GM23338 (cell line): Measurements from ENCODE around the gene CTDP1. TPM values are rescaled to one million over a fixed set of nuclear protein-coding genes. Genes with fewer than 3 reads are reported as not detected.
A peak's percentile ranks its signal among the peaks of the same experiment; 100 is the strongest.

ENCODE experiments used
- ATAC-seq: fragments of 200-7000 bp; cut with Tn5 transposase; 3 replicates; pipeline ENCODE4 v1.9.1; 2020
- DNase-seq: peaks from one replicate; pipeline ENCODE4 v3.0.0-alpha.2; 2015; ENCODE audit warnings: low spot score
- H2AFZ ChIP-seq: fragments of 200-600 bp; sonication (generic); 2 replicates; pipeline ENCODE4 v1.8.0; 2016; ENCODE audit warnings: antibody characterized with exemption, mild to moderate bottlenecking, moderate library complexity
- H3F3A ChIP-seq: fragments of 200-600 bp; sonication (generic); replicated peaks from 2 replicates; pipeline ENCODE4 v1.8.0; 2017; ENCODE audit warnings: antibody characterized with exemption, mixed run types, low read depth
- H3K27ac ChIP-seq: fragments of 200-600 bp; sonication (generic); 2 replicates; pipeline ENCODE4 v1.6.1; 2016; ENCODE audit warnings: low read depth
- H3K27me3 ChIP-seq: fragments of 200-600 bp; sonication (generic); 2 replicates; pipeline ENCODE4 v1.8.0; 2016; ENCODE audit warnings: mild to moderate bottlenecking, mixed run types, moderate library complexity; ENCODE audit not compliant: insufficient read depth
- H3K36me3 ChIP-seq: fragments of 200-600 bp; sonication (generic); 2 replicates; pipeline ENCODE4 v1.8.0; 2016; ENCODE audit warnings: mild to moderate bottlenecking; ENCODE audit not compliant: insufficient read depth
- H3K4me1 ChIP-seq: fragments of 200-600 bp; sonication (generic); 2 replicates; pipeline ENCODE4 v1.8.0; 2016; ENCODE audit warnings: mild to moderate bottlenecking, moderate library complexity; ENCODE audit not compliant: insufficient read depth
- H3K4me2 ChIP-seq: fragments of 200-600 bp; sonication (generic); 2 replicates; pipeline ENCODE4 v1.7.1; 2017; ENCODE audit warnings: mixed run types
- H3K4me3 ChIP-seq: fragments of 200-600 bp; sonication (generic); 2 replicates; pipeline ENCODE4 v1.6.1; 2016; ENCODE audit warnings: mixed run types
- H3K79me2 ChIP-seq: fragments of 200-600 bp; sonication (generic); replicated peaks from 2 replicates; pipeline ENCODE4 v1.8.0; 2017; ENCODE audit warnings: mild to moderate bottlenecking; ENCODE audit not compliant: insufficient read depth
- H3K9me2 ChIP-seq: fragments of 200-600 bp; sonication (generic); 2 replicates; pipeline ENCODE4 v1.8.0; 2017; ENCODE audit not compliant: insufficient read depth
- H4K20me1 ChIP-seq: fragments of 200-600 bp; sonication (generic); replicated peaks from 2 replicates; pipeline ENCODE4 v1.8.0; 2017; ENCODE audit warnings: mild to moderate bottlenecking; ENCODE audit not compliant: insufficient read depth
- H3K27ac Mint-ChIP-seq: 2 replicates; pipeline ENCODE4 v1.8.0; 2020; ENCODE audit warnings: inconsistent platforms, mild to moderate bottlenecking, moderate library complexity, mixed read lengths
- H3K27me3 Mint-ChIP-seq: 3 replicates; pipeline ENCODE4 v1.8.0; 2022; ENCODE audit warnings: low read depth, mild to moderate bottlenecking, moderate library complexity, mixed read lengths, inconsistent platforms; ENCODE audit not compliant: insufficient read depth, poor library complexity
- H3K36me3 Mint-ChIP-seq: 3 replicates; pipeline ENCODE4 v1.8.0; 2021; ENCODE audit warnings: low read depth, mild to moderate bottlenecking, inconsistent platforms, moderate library complexity, mixed read lengths
- H3K4me1 Mint-ChIP-seq: 3 replicates; pipeline ENCODE4 v1.8.0; 2020; ENCODE audit warnings: mild to moderate bottlenecking, inconsistent platforms, mixed read lengths
- H3K4me3 Mint-ChIP-seq: 3 replicates; pipeline ENCODE4 v1.8.0; 2021; ENCODE audit warnings: moderate library complexity, mild to moderate bottlenecking, inconsistent platforms, mixed read lengths
- H3K9me3 Mint-ChIP-seq: 3 replicates; pipeline ENCODE4 v1.8.0; 2020; ENCODE audit warnings: moderate library complexity, mild to moderate bottlenecking, inconsistent platforms, mixed read lengths
- CTCF ChIP-seq, 2 experiments: fragments of 200-600 bp in 1 of 2; sonication (generic) in 1 of 2; conservative IDR thresholded peaks; 2 replicates each; pipeline versions ENCODE4 v1.5.1 to v1.6.1; 2016 to 2017; ENCODE audit warnings: antibody characterized with exemption in 2 of 2, low read depth in 2 of 2, mild to moderate bottlenecking in 2 of 2, moderate library complexity in 1 of 2
- EZH2 ChIP-seq: fragments of 200-600 bp; sonication (generic); IDR thresholded peaks from one replicate; pipeline ENCODE4 v1.8.0; 2017; ENCODE audit warnings: antibody characterized with exemption, mild to moderate bottlenecking, low read depth; ENCODE audit not compliant: unreplicated experiment
- EZH2phosphoT487 ChIP-seq: fragments of 200-600 bp; sonication (generic); IDR thresholded peaks from one replicate; pipeline ENCODE4 v1.8.1; 2018; ENCODE audit warnings: antibody characterized with exemption; ENCODE audit not compliant: unreplicated experiment
- JUNB ChIP-seq: IDR thresholded peaks from one replicate; pipeline ENCODE4 v1.6.1; 2016; ENCODE audit warnings: antibody characterized with exemption; ENCODE audit not compliant: unreplicated experiment
- NANOG ChIP-seq: IDR thresholded peaks from 2 replicates; pipeline ENCODE4 v1.6.1; 2016; ENCODE audit warnings: antibody characterized with exemption, borderline replicate concordance
- POLR2AphosphoS5 ChIP-seq: IDR thresholded peaks from 2 replicates; pipeline ENCODE4 v1.6.1; 2016; ENCODE audit warnings: antibody characterized with exemption, low read depth
- STAT1 ChIP-seq: IDR thresholded peaks from one replicate; pipeline ENCODE4 v1.6.1; 2016; ENCODE audit warnings: antibody characterized with exemption; ENCODE audit not compliant: unreplicated experiment
- ZNF114 ChIP-seq: fragments of 250-450 bp; sonication (Bioruptor Pico); IDR thresholded peaks from 2 replicates; pipeline ENCODE4 v1.5.0; 2020; ENCODE audit warnings: mild to moderate bottlenecking, moderate library complexity
- ZNF331 ChIP-seq: fragments of 250-450 bp; sonication (Bioruptor Pico); IDR thresholded peaks from 2 replicates; pipeline ENCODE4 v1.5.0; 2020; ENCODE audit warnings: low read depth, mild to moderate bottlenecking, moderate library complexity
- polyA plus RNA-seq: library from polyadenylated mRNA; unstranded; fragments of >200 nt; fragmentation: Nextera tagmentation; extraction: Ambion mirVana; gene quantifications from 2 replicates; pipeline ENCODE4 v1.2.1, GENCODE V29; 2016
- total RNA-seq: library from RNA; depleted of rRNA; stranded (reverse); fragments of >200 nt; shearing (Covaris generic); gene quantifications from 2 replicates; pipeline ENCODE4 v1.2.3, GENCODE V29; 2014
- TF ChIP-seq, protein P1 (sequence below): IDR thresholded peaks from 2 replicates; pipeline ENCODE4 v1.6.1; 2016; ENCODE audit warnings: antibody characterized with exemption
- TF ChIP-seq, protein P2 (sequence below): IDR thresholded peaks from one replicate; pipeline ENCODE4 v1.6.1; 2018; ENCODE audit warnings: antibody characterized with exemption; ENCODE audit not compliant: unreplicated experiment

The CTDP1 gene
- total and polyA plus RNA-seq, 2 experiments from 2014 or later, result 9.4 to 51.6 TPM

DNA sequence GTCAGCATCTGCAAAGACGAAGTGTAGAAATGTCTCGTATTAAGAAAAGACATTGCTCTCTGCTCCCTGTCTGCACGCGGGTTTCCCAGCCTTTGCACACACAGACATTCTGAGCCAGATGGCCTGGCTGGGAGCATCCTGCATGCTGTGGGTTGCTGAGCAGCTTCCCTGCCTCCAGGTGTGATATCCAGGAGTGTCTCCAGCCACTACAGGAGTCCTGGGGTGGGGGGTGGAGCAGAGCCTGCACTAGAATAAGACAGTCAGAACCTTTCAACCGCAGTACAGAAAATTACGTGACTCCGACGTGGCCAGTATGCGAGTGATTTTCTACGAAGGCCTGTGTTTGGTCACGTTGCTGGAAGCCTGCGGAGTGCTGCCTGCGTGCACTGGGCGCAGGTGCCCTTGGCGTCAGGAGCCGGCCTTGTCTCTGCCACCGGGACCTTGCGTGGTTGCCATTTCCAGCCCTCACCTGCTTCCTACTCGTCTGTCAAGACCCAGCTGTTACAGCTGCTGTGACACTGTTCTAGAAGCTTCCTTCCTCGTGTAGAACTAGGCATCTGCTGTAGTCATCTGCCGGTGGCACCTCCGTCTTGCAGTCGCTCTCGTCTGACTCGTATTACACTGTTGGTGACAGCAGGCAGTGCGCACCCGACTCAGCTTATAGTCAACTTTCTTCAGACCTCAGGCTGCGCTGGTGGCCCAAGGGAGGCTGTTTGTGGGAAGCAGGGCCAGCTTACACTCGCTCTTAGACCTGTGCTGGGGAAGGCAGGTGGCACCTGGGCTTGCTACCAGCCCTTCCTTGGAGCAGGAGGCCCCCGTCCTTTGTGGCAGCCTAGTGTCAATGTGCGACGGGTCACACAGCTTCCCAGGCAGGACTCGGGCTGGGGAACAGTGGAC is 11.2 kb downstream of the CTDP1 start:
- Histone ChIP-seq H4K20me1 (peaks cover 28% of the 10 kb centered on the region), H3K79me2 (peaks cover 64% of the 10 kb centered on the region), H3K9me2 (no peaks in the 10 kb centered on the region), H3K27ac (no peak overlapping the region), H2AFZ (no peak overlapping the region), H3F3A (no peaks in the 10 kb centered on the region), H3K27me3 (no peaks in the 10 kb centered on the region), H3K4me2 (no peak overlapping the region), H3K4me3 (no peak overlapping the region), H3K36me3 (no peaks in the 10 kb centered on the region), H3K4me1 (no peaks in the 10 kb centered on the region; the same call in 1 of the 2 replicates)
- DNase-seq (peak; percentile 29), ATAC-seq (peak; percentile 32)
- H3K4me3 Mint-ChIP-seq, result no peak overlapping the region
- TF ChIP-seq POLR2AphosphoS5 (no peak), ZNF331 (CRISPR knock-in tag) (no peak), NANOG (no peak), EZH2 (no peak), JUNB (no peak), ZNF114 (CRISPR knock-in tag) (no peak)
- peaks cover 28% of the 10 kb centered on the region for H3K4me1 Mint-ChIP-seq
- no peak overlapping the region for H3K27ac Mint-ChIP-seq
- no peaks in the 10 kb centered on the region for H3K9me3 Mint-ChIP-seq
- peaks cover 5% of the 10 kb centered on the region; the same call in 1 of the 3 replicates for H3K36me3 Mint-ChIP-seq
- peaks cover 11% of the 10 kb centered on the region for H3K27me3 Mint-ChIP-seq

- Histone ChIP-seq H3K4me2 (no peak overlapping the region), H3K36me3 (no peaks in the 10 kb centered on the region), H3K9me2 (no peaks in the 10 kb centered on the region), H4K20me1 (peaks cover 28% of the 10 kb centered on the region), H2AFZ (no peak overlapping the region), H3F3A (no peaks in the 10 kb centered on the region), H3K4me1 (no peaks in the 10 kb centered on the region; the same call in 1 of the 2 replicates), H3K79me2 (peaks cover 57% of the 10 kb centered on the region), H3K4me3 (no peak overlapping the region), H3K27me3 (no peaks in the 10 kb centered on the region), H3K27ac (no peak overlapping the region)
- Mint-ChIP-seq H3K9me3 (no peaks in the 10 kb centered on the region), H3K27ac (no peak overlapping the region), H3K4me3 (no peak overlapping the region), H3K4me1 (peaks cover 28% of the 10 kb centered on the region), H3K36me3 (peaks cover 7% of the 10 kb centered on the region; the same call in 1 of the 3 replicates), H3K27me3 (peaks cover 12% of the 10 kb centered on the region)
- no peak for DNase-seq
- no peak for ATAC-seq
- TF ChIP-seq EZH2 (no peak), ZNF114 (CRISPR knock-in tag) (no peak)
These were observed 12.5 kb downstream of the CTDP1 start for GRCh38 chr18:79692056-79692455.

DNA sequence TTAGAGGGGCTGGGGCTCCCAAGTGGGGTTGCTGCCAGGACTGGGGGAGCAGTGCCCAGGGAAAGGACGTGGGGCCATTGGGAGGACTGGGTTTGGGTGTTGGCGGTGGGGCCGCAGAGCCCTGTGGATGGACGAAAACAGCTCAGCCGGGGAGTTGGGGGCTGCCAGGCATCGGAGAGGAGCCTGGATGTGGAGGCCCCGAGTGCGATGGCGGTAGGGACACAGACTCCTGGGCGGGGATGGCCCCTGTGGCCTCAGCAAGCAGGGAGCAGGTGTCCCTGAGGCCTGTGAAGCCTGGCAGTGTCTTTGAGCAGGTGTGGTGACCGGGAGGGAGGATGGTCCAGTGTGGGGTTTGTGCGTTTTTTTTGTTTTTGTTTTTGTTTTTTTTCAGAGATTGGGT is 13.3 kb downstream of the CTDP1 start:
- no peak overlapping the region for H2AFZ ChIP-seq
- peaks cover 32% of the 10 kb centered on the region for H4K20me1 ChIP-seq
- Mint-ChIP-seq H3K27ac (peak overlapping the region; percentile 28; the same call in 1 of the 2 replicates), H3K36me3 (peaks cover 13% of the 10 kb centered on the region), H3K9me3 (no peaks in the 10 kb centered on the region), H3K4me1 (peaks cover 28% of the 10 kb centered on the region), H3K27me3 (peaks cover 12% of the 10 kb centered on the region), H3K4me3 (no peak overlapping the region)
- ATAC-seq (no peak), DNase-seq (no peak)
- no peaks in the 10 kb centered on the region for H3K9me2 ChIP-seq
- peaks cover 56% of the 10 kb centered on the region for H3K79me2 ChIP-seq
- H3K27ac ChIP-seq, result no peak overlapping the region
- no peaks in the 10 kb centered on the region for H3F3A ChIP-seq
- no peak overlapping the region for H3K4me3 ChIP-seq
- no peaks in the 10 kb centered on the region for H3K27me3 ChIP-seq
- H3K4me1 ChIP-seq, result no peaks in the 10 kb centered on the region; the same call in 1 of the 2 replicates
- H3K36me3 ChIP-seq, result no peaks in the 10 kb centered on the region
- no peak overlapping the region for H3K4me2 ChIP-seq
- TF ChIP-seq NANOG (no peak), CTCF (conservative IDR thresholded peaks at IDR 0.05; ENCODE audit: low read depth in 2 of 2) (no peak), POLR2AphosphoS5 (no peak), ZNF331 (CRISPR knock-in tag) (no peak), EZH2phosphoT487 (no peak), STAT1 (no peak), JUNB (no peak)
- TF ChIP-seq, protein P1, sequence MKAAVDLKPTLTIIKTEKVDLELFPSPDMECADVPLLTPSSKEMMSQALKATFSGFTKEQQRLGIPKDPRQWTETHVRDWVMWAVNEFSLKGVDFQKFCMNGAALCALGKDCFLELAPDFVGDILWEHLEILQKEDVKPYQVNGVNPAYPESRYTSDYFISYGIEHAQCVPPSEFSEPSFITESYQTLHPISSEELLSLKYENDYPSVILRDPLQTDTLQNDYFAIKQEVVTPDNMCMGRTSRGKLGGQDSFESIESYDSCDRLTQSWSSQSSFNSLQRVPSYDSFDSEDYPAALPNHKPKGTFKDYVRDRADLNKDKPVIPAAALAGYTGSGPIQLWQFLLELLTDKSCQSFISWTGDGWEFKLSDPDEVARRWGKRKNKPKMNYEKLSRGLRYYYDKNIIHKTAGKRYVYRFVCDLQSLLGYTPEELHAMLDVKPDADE, result no peak
- TF ChIP-seq, protein P2, sequence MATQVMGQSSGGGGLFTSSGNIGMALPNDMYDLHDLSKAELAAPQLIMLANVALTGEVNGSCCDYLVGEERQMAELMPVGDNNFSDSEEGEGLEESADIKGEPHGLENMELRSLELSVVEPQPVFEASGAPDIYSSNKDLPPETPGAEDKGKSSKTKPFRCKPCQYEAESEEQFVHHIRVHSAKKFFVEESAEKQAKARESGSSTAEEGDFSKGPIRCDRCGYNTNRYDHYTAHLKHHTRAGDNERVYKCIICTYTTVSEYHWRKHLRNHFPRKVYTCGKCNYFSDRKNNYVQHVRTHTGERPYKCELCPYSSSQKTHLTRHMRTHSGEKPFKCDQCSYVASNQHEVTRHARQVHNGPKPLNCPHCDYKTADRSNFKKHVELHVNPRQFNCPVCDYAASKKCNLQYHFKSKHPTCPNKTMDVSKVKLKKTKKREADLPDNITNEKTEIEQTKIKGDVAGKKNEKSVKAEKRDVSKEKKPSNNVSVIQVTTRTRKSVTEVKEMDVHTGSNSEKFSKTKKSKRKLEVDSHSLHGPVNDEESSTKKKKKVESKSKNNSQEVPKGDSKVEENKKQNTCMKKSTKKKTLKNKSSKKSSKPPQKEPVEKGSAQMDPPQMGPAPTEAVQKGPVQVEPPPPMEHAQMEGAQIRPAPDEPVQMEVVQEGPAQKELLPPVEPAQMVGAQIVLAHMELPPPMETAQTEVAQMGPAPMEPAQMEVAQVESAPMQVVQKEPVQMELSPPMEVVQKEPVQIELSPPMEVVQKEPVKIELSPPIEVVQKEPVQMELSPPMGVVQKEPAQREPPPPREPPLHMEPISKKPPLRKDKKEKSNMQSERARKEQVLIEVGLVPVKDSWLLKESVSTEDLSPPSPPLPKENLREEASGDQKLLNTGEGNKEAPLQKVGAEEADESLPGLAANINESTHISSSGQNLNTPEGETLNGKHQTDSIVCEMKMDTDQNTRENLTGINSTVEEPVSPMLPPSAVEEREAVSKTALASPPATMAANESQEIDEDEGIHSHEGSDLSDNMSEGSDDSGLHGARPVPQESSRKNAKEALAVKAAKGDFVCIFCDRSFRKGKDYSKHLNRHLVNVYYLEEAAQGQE, result no peak
